WTC11 (cell line): ENCODE measurements around the gene PRSS23. TPM values are rescaled to one million over a fixed set of nuclear protein-coding genes. Genes with fewer than 3 reads are reported as not detected.

ENCODE experiments used
- ATAC-seq: fragments of 200-7000 bp; cut with Tn5 transposase; 2 replicates; pipeline ENCODE4 v1.10.0; 2021; ENCODE audit warnings: mild to moderate bottlenecking, moderate library complexity
- CTCF ChIA-PET: fragments of 300-600 bp; sonication (Branson Sonifier 250); formaldehyde crosslinking; loops from one replicate; lab custom pipeline; 2021; ENCODE audit warnings: antibody characterized with exemption; lab: Charles Lee
- POLR2A ChIA-PET: fragments of 350-600 bp; sonication (Branson Sonifier 250); formaldehyde crosslinking; loops from one replicate; lab custom pipeline; 2021; ENCODE audit warnings: antibody characterized with exemption; lab: Charles Lee
- DNase-seq: peaks from one replicate; pipeline ENCODE4 v3.0.0; 2021; ENCODE audit warnings: low spot score
- H3K27ac Mint-ChIP-seq: 2 replicates; pipeline ENCODE4 v1.8.0; 2021; ENCODE audit warnings: mixed read lengths
- H3K27me3 Mint-ChIP-seq: 2 replicates; pipeline ENCODE4 v1.8.0; 2021; ENCODE audit warnings: low read depth, mild to moderate bottlenecking, moderate library complexity, mixed read lengths
- H3K36me3 Mint-ChIP-seq: 2 replicates; pipeline ENCODE4 v1.8.0; 2021; ENCODE audit warnings: mixed read lengths
- H3K4me1 Mint-ChIP-seq: 2 replicates; pipeline ENCODE4 v1.8.0; 2022; ENCODE audit warnings: mixed read lengths
- H3K4me3 Mint-ChIP-seq: 2 replicates; pipeline ENCODE4 v1.8.0; 2021; ENCODE audit warnings: mild to moderate bottlenecking, moderate library complexity, mixed read lengths
- H3K9me3 Mint-ChIP-seq: 2 replicates; pipeline ENCODE4 v1.8.0; 2021; ENCODE audit warnings: mixed read lengths
- CBFB ChIP-seq: sonication (generic); formaldehyde crosslinking; IDR thresholded peaks from 2 replicates; pipeline ENCODE4 v1.8.1; 2022; ENCODE audit warnings: mild to moderate bottlenecking, low read depth, missing genetic modification reagents
- CREM ChIP-seq: sonication (generic); formaldehyde crosslinking; IDR thresholded peaks from 2 replicates; pipeline ENCODE4 v1.8.1; 2022; ENCODE audit warnings: mild to moderate bottlenecking, missing genetic modification reagents, moderate library complexity
- EMX1 ChIP-seq: fragments of 250-450 bp; sonication (Bioruptor Pico); IDR thresholded peaks from 2 replicates; pipeline ENCODE4 v1.8.0; 2021; ENCODE audit warnings: mild to moderate bottlenecking
- FOXP1 ChIP-seq: sonication (generic); formaldehyde crosslinking; IDR thresholded peaks from 2 replicates; pipeline ENCODE4 v1.8.0; 2022; ENCODE audit warnings: missing genetic modification reagents, mild to moderate bottlenecking, moderate library complexity, borderline replicate concordance
- NFYB ChIP-seq: sonication (generic); formaldehyde crosslinking; conservative IDR thresholded peaks from 2 replicates; pipeline ENCODE4 v1.8.0; 2022; ENCODE audit warnings: low read depth, missing genetic modification reagents
- NR1H2 ChIP-seq: sonication (generic); formaldehyde crosslinking; IDR thresholded peaks from 2 replicates; pipeline ENCODE4 v1.9.0; 2021; ENCODE audit warnings: mild to moderate bottlenecking, moderate library complexity, missing genetic modification reagents
- SP1 ChIP-seq: sonication (generic); formaldehyde crosslinking; conservative IDR thresholded peaks from 2 replicates; pipeline ENCODE4 v1.8.1; 2022; ENCODE audit warnings: missing genetic modification reagents
- TCF7 ChIP-seq: sonication (generic); formaldehyde crosslinking; IDR thresholded peaks from 2 replicates; pipeline ENCODE4 v1.8.0; 2022; ENCODE audit warnings: mild to moderate bottlenecking, low read depth, missing genetic modification reagents, moderate library complexity
- ZBTB21 ChIP-seq: sonication (generic); formaldehyde crosslinking; IDR thresholded peaks from 2 replicates; pipeline ENCODE4 v1.8.1; 2023; ENCODE audit warnings: mild to moderate bottlenecking, missing genetic modification reagents, borderline replicate concordance
- ZNF396 ChIP-seq: fragments of 250-450 bp; sonication (Bioruptor Pico); IDR thresholded peaks from 2 replicates; pipeline ENCODE4 v1.8.0; 2021; ENCODE audit warnings: mild to moderate bottlenecking, moderate library complexity, borderline replicate concordance
- ZNF671 ChIP-seq: fragments of 250-450 bp; sonication (Bioruptor Pico); IDR thresholded peaks from 2 replicates; pipeline ENCODE4 v1.8.0; 2021; ENCODE audit warnings: mild to moderate bottlenecking
- total RNA-seq: library from RNA; stranded (reverse); gene quantifications from 3 replicates; pipeline ENCODE4 v1.2.3, GENCODE V29; 2021
- TF ChIP-seq, protein P1 (sequence below): fragments of 250-450 bp; sonication (Bioruptor Pico); IDR thresholded peaks from 2 replicates; pipeline ENCODE4 v1.9.0; 2021; ENCODE audit warnings: mild to moderate bottlenecking
- TF ChIP-seq, protein P2 (sequence below): sonication (generic); formaldehyde crosslinking; IDR thresholded peaks from 2 replicates; pipeline ENCODE4 v1.8.1; 2023; ENCODE audit warnings: mild to moderate bottlenecking, missing genetic modification reagents, borderline replicate concordance
- TF ChIP-seq, protein P3 (sequence below): fragments of 250-450 bp; sonication (Bioruptor Pico); IDR thresholded peaks from 2 replicates; pipeline ENCODE4 v1.9.0; 2021; ENCODE audit warnings: mild to moderate bottlenecking, borderline replicate concordance

PRSS23 gene
- total RNA-seq, 1 experiment from 2014 or later, result 4.2 TPM

DNA sequence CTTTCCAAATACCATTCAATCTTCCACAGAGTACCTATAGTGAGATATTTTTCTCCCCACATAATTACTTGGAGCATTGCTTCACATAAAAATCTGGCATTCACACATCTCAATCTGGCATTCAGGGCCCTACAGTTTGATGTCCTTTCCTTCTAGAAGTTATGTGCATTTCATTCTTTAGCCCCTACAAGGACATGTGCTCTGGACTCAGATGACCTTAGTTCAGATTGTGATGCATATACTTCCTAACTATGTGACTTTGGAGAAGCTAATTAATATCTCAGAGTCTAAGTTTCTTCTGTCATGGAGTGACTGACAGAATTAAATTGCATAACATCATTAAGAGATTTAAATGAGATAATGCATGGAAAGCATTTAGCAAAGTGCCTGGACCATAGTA, 25.9 kb upstream of the PRSS23 start:
- Mint-ChIP-seq H3K4me1 (no peaks in the 10 kb centered on the region), H3K36me3 (peaks cover 9% of the 10 kb centered on the region), H3K27ac (no peak overlapping the region), H3K27me3 (no peaks in the 10 kb centered on the region; the same call in none of the 2 replicates), H3K4me3 (no peak overlapping the region), H3K9me3 (peaks cover 20% of the 10 kb centered on the region)
- DNase-seq (no peak), ATAC-seq (no peak)
- CTCF ChIA-PET, result no interaction called here
- TF ChIP-seq, protein P1, sequence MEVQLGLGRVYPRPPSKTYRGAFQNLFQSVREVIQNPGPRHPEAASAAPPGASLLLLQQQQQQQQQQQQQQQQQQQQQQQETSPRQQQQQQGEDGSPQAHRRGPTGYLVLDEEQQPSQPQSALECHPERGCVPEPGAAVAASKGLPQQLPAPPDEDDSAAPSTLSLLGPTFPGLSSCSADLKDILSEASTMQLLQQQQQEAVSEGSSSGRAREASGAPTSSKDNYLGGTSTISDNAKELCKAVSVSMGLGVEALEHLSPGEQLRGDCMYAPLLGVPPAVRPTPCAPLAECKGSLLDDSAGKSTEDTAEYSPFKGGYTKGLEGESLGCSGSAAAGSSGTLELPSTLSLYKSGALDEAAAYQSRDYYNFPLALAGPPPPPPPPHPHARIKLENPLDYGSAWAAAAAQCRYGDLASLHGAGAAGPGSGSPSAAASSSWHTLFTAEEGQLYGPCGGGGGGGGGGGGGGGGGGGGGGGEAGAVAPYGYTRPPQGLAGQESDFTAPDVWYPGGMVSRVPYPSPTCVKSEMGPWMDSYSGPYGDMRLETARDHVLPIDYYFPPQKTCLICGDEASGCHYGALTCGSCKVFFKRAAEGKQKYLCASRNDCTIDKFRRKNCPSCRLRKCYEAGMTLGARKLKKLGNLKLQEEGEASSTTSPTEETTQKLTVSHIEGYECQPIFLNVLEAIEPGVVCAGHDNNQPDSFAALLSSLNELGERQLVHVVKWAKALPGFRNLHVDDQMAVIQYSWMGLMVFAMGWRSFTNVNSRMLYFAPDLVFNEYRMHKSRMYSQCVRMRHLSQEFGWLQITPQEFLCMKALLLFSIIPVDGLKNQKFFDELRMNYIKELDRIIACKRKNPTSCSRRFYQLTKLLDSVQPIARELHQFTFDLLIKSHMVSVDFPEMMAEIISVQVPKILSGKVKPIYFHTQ, result no peak
- TF ChIP-seq ZNF671 (CRISPR knock-in tag) (no peak), EMX1 (no peak), CBFB (CRISPR knock-in tag) (no peak), NFYB (CRISPR knock-in tag) (no peak), SP1 (no peak)
- POLR2A ChIA-PET, result no interaction called here

DNA sequence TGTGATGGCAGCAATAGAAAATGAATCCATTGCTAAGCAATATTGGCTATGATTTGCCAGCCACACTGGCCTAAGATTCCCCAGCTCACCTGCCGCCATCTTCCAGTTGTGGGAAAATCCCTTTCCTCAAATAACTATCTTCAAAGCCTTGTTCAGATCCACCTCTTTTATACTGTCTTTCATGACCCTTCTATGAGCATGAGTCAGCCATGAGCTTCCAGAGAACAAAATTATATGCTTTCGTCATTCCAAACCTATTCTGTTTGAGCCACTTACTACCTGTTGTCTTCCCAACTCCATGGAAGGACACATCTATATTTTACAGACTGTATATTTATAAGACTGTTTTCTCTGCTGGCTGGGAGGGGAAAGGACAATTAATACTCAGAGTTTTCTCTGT, 25.0 kb upstream of the PRSS23 start:
- no peak overlapping the region for H3K27ac Mint-ChIP-seq
- no peaks in the 10 kb centered on the region for H3K4me1 Mint-ChIP-seq
- H3K27me3 Mint-ChIP-seq, result no peaks in the 10 kb centered on the region; the same call in none of the 2 replicates
- CTCF ChIA-PET, result no interaction called here
- ATAC-seq, result no peak
- DNase-seq, result no peak
- no peak for TF ChIP-seq CREM (CRISPR knock-in tag)
- no peak for TF ChIP-seq ZNF396
- TF ChIP-seq, protein P2, sequence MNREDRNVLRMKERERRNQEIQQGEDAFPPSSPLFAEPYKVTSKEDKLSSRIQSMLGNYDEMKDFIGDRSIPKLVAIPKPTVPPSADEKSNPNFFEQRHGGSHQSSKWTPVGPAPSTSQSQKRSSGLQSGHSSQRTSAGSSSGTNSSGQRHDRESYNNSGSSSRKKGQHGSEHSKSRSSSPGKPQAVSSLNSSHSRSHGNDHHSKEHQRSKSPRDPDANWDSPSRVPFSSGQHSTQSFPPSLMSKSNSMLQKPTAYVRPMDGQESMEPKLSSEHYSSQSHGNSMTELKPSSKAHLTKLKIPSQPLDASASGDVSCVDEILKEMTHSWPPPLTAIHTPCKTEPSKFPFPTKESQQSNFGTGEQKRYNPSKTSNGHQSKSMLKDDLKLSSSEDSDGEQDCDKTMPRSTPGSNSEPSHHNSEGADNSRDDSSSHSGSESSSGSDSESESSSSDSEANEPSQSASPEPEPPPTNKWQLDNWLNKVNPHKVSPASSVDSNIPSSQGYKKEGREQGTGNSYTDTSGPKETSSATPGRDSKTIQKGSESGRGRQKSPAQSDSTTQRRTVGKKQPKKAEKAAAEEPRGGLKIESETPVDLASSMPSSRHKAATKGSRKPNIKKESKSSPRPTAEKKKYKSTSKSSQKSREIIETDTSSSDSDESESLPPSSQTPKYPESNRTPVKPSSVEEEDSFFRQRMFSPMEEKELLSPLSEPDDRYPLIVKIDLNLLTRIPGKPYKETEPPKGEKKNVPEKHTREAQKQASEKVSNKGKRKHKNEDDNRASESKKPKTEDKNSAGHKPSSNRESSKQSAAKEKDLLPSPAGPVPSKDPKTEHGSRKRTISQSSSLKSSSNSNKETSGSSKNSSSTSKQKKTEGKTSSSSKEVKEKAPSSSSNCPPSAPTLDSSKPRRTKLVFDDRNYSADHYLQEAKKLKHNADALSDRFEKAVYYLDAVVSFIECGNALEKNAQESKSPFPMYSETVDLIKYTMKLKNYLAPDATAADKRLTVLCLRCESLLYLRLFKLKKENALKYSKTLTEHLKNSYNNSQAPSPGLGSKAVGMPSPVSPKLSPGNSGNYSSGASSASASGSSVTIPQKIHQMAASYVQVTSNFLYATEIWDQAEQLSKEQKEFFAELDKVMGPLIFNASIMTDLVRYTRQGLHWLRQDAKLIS, result no peak
- no peak for TF ChIP-seq ZBTB21 (CRISPR knock-in tag)
- no peak for TF ChIP-seq TCF7
- TF ChIP-seq, protein P3, sequence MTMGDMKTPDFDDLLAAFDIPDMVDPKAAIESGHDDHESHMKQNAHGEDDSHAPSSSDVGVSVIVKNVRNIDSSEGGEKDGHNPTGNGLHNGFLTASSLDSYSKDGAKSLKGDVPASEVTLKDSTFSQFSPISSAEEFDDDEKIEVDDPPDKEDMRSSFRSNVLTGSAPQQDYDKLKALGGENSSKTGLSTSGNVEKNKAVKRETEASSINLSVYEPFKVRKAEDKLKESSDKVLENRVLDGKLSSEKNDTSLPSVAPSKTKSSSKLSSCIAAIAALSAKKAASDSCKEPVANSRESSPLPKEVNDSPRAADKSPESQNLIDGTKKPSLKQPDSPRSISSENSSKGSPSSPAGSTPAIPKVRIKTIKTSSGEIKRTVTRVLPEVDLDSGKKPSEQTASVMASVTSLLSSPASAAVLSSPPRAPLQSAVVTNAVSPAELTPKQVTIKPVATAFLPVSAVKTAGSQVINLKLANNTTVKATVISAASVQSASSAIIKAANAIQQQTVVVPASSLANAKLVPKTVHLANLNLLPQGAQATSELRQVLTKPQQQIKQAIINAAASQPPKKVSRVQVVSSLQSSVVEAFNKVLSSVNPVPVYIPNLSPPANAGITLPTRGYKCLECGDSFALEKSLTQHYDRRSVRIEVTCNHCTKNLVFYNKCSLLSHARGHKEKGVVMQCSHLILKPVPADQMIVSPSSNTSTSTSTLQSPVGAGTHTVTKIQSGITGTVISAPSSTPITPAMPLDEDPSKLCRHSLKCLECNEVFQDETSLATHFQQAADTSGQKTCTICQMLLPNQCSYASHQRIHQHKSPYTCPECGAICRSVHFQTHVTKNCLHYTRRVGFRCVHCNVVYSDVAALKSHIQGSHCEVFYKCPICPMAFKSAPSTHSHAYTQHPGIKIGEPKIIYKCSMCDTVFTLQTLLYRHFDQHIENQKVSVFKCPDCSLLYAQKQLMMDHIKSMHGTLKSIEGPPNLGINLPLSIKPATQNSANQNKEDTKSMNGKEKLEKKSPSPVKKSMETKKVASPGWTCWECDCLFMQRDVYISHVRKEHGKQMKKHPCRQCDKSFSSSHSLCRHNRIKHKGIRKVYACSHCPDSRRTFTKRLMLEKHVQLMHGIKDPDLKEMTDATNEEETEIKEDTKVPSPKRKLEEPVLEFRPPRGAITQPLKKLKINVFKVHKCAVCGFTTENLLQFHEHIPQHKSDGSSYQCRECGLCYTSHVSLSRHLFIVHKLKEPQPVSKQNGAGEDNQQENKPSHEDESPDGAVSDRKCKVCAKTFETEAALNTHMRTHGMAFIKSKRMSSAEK (CRISPR knock-in tag), result no peak
- TF ChIP-seq FOXP1 (CRISPR knock-in tag), result no peak
- no peak for TF ChIP-seq NR1H2
- POLR2A ChIA-PET, result no interaction called here
- H3K9me3 Mint-ChIP-seq, result peaks cover 20% of the 10 kb centered on the region
- H3K4me3 Mint-ChIP-seq, result no peak overlapping the region
- H3K36me3 Mint-ChIP-seq, result peaks cover 9% of the 10 kb centered on the region
